K562 (cell line): ENCODE data around the gene ADGRD1. TPM values are rescaled to one million over a fixed set of nuclear protein-coding genes. Genes with fewer than 3 reads are reported as not detected.
A peak's percentile ranks its signal among the peaks of the same experiment; 100 is the strongest.

Experiments used
- C11orf30 ChIP-seq: fragments of 450-650 bp; IDR thresholded peaks from 2 replicates; pipeline ENCODE4 v1.6.1; 2016; ENCODE audit warnings: low read depth, mild to moderate bottlenecking
- CBX1 ChIP-seq: sonication (generic); IDR thresholded peaks from 2 replicates; pipeline ENCODE4 v1.6.1; 2016; ENCODE audit warnings: antibody characterized with exemption, low read depth, mild to moderate bottlenecking
- ESRRA ChIP-seq: fragments of 450-650 bp; IDR thresholded peaks from 2 replicates; pipeline ENCODE4 v1.6.1; 2014; ENCODE audit warnings: low read depth, mild to moderate bottlenecking, moderate library complexity, borderline replicate concordance
- ESRRB ChIP-seq: fragments of 250-450 bp; sonication (Bioruptor Pico); IDR thresholded peaks from 2 replicates; pipeline ENCODE4 v1.5.0; 2020; ENCODE audit warnings: mild to moderate bottlenecking, moderate library complexity, borderline replicate concordance
- EZH2 ChIP-seq: IDR thresholded peaks from 2 replicates; pipeline ENCODE4 v1.6.1; 2012; ENCODE audit warnings: low read depth, mild to moderate bottlenecking, inconsistent platforms, low read length, borderline replicate concordance
- KLF16 ChIP-seq: IDR thresholded peaks from 2 replicates; pipeline ENCODE4 v1.6.1; 2016; ENCODE audit warnings: antibody characterized with exemption
- MEIS2 ChIP-seq: fragments of 450-650 bp; IDR thresholded peaks from 2 replicates; pipeline ENCODE4 v1.6.1; 2014; ENCODE audit warnings: mild to moderate bottlenecking; ENCODE audit not compliant: partially characterized antibody
- PHTF2 ChIP-seq: fragments of 250-450 bp; sonication (Bioruptor Pico); IDR thresholded peaks from 2 replicates; pipeline ENCODE4 v1.5.0; 2021; ENCODE audit warnings: mild to moderate bottlenecking
- RBM15 ChIP-seq: fragments of 200-400 bp; formaldehyde crosslinking; IDR thresholded peaks from 2 replicates; pipeline ENCODE4 v1.6.1; 2018; ENCODE audit warnings: mild to moderate bottlenecking, low read length, moderate library complexity; ENCODE audit not compliant: insufficient read depth
- RBM34 ChIP-seq: fragments of 200-400 bp; formaldehyde crosslinking; IDR thresholded peaks from 2 replicates; pipeline ENCODE4 v1.6.1; 2018; ENCODE audit warnings: low read length, borderline replicate concordance; ENCODE audit not compliant: insufficient read depth
- SIN3A ChIP-seq, 2 experiments: fragments of 150-350 bp in 1 of 2; IDR thresholded peaks; 2 replicates each; pipeline ENCODE4 v1.6.1; 2011 to 2016; ENCODE audit warnings: borderline replicate concordance in 2 of 2, low read depth in 2 of 2, low read length in 2 of 2, mild to moderate bottlenecking in 2 of 2, moderate library complexity in 2 of 2; ENCODE audit not compliant: control insufficient read depth in 1 of 2
- SMAD4 ChIP-seq: fragments of 250-450 bp; sonication (Bioruptor Pico); conservative IDR thresholded peaks from 2 replicates; pipeline ENCODE4 v1.8.0; 2021; ENCODE audit warnings: inconsistent platforms, mild to moderate bottlenecking, moderate library complexity
- ZNF133 ChIP-seq: fragments of 250-450 bp; sonication (Bioruptor Pico); IDR thresholded peaks from 2 replicates; pipeline ENCODE4 v1.4.0; 2020; ENCODE audit warnings: mild to moderate bottlenecking
- ZNF354B ChIP-seq: fragments of 250-450 bp; sonication (Bioruptor Pico); IDR thresholded peaks from 2 replicates; pipeline ENCODE4 v1.4.0; 2020
- ZSCAN32 ChIP-seq: fragments of 450-650 bp; formaldehyde crosslinking; IDR thresholded peaks from 2 replicates; pipeline ENCODE4 v1.4.0; 2020; ENCODE audit warnings: mild to moderate bottlenecking, moderate library complexity
- polyA plus RNA-seq, 8 experiments: library from polyadenylated mRNA; depleted of rRNA in 4 of 8; stranded (reverse) in 5 of 8; unstranded in 3 of 8; fragments of >200 nt; fragmentation: Nextera tagmentation in 2 of 8; fragmentation: Illumina TruSeq in 1 of 8; extraction: Ambion mirVana in 2 of 8; extraction: Trizol in 1 of 8; gene quantifications; 2 replicates each; pipeline versions ENCODE4 v1.2.1 to v1.2.3, GENCODE V29; 2011 to 2014; ENCODE audit warnings: inconsistent platforms in 1 of 8, missing spikeins in 1 of 8
- total RNA-seq, 7 experiments: library from RNA; depleted of rRNA in 6 of 7; stranded (reverse); fragments of >200 nt in 6 of 7; fragmentation: Illumina TruSeq in 2 of 7; extraction: Trizol in 2 of 7; gene quantifications; 2 replicates each; pipeline versions ENCODE4 v1.2.1 to v1.2.3, GENCODE V29; 2011 to 2021; ENCODE audit warnings: low replicate concordance in 1 of 7
- TF ChIP-seq, protein P1 (sequence below): fragments of 450-650 bp; formaldehyde crosslinking; IDR thresholded peaks from 2 replicates; pipeline ENCODE4 v1.4.0; 2020; ENCODE audit warnings: mild to moderate bottlenecking, mixed read lengths
- TF ChIP-seq, protein P2 (sequence below): fragments of 450-650 bp; IDR thresholded peaks from 2 replicates; pipeline ENCODE4 v1.6.1; 2016; ENCODE audit warnings: low read depth
- TF ChIP-seq, protein P3 (sequence below): fragments of 450-650 bp; IDR thresholded peaks from 2 replicates; pipeline ENCODE4 v1.6.1; 2017; ENCODE audit warnings: antibody characterized with exemption

ADGRD1 gene
- total and polyA plus RNA-seq, 9 of the 15 experiments (the other 6 are each of a cell fraction or from before 2014, with no cell fraction given), result 1.7 to 11.7 (median 3.3) TPM

DNA sequence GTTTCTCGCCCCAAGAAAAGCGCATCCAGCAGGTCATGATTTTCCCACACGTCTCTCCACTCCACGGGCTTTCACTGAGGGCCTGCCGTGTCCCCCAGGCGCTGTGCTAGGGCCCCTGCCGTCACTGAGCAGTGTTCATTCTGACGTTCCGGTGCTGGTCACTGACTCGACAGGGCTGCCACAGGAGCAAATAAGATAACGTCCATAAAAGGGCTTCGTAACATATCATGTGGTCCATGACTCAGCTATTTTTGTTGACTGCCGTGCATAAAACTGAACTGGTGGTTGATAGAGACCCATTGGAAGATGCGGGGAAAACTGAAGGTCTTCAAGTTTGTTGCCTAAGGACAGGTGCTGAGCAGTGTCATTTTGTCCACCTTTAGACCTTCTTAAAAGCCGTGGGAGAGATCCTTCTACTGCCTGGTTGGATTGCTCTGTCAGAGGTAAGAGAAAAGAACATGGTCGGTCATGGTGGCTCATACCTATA is 46.3 kb downstream of the ADGRD1 start (continued):
- no peak for TF ChIP-seq RBM15
- TF ChIP-seq KLF16, result no peak
- TF ChIP-seq, protein P1, sequence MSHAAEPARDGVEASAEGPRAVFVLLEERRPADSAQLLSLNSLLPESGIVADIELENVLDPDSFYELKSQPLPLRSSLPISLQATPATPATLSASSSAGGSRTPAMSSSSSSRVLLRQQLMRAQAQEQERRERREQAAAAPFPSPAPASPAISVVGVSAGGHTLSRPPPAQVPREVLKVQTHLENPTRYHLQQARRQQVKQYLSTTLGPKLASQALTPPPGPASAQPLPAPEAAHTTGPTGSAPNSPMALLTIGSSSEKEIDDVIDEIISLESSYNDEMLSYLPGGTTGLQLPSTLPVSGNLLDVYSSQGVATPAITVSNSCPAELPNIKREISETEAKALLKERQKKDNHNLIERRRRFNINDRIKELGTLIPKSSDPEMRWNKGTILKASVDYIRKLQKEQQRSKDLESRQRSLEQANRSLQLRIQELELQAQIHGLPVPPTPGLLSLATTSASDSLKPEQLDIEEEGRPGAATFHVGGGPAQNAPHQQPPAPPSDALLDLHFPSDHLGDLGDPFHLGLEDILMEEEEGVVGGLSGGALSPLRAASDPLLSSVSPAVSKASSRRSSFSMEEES (CRISPR knock-in tag), result no peak; the same call in 1 of the 2 replicates
- TF ChIP-seq, protein P2, sequence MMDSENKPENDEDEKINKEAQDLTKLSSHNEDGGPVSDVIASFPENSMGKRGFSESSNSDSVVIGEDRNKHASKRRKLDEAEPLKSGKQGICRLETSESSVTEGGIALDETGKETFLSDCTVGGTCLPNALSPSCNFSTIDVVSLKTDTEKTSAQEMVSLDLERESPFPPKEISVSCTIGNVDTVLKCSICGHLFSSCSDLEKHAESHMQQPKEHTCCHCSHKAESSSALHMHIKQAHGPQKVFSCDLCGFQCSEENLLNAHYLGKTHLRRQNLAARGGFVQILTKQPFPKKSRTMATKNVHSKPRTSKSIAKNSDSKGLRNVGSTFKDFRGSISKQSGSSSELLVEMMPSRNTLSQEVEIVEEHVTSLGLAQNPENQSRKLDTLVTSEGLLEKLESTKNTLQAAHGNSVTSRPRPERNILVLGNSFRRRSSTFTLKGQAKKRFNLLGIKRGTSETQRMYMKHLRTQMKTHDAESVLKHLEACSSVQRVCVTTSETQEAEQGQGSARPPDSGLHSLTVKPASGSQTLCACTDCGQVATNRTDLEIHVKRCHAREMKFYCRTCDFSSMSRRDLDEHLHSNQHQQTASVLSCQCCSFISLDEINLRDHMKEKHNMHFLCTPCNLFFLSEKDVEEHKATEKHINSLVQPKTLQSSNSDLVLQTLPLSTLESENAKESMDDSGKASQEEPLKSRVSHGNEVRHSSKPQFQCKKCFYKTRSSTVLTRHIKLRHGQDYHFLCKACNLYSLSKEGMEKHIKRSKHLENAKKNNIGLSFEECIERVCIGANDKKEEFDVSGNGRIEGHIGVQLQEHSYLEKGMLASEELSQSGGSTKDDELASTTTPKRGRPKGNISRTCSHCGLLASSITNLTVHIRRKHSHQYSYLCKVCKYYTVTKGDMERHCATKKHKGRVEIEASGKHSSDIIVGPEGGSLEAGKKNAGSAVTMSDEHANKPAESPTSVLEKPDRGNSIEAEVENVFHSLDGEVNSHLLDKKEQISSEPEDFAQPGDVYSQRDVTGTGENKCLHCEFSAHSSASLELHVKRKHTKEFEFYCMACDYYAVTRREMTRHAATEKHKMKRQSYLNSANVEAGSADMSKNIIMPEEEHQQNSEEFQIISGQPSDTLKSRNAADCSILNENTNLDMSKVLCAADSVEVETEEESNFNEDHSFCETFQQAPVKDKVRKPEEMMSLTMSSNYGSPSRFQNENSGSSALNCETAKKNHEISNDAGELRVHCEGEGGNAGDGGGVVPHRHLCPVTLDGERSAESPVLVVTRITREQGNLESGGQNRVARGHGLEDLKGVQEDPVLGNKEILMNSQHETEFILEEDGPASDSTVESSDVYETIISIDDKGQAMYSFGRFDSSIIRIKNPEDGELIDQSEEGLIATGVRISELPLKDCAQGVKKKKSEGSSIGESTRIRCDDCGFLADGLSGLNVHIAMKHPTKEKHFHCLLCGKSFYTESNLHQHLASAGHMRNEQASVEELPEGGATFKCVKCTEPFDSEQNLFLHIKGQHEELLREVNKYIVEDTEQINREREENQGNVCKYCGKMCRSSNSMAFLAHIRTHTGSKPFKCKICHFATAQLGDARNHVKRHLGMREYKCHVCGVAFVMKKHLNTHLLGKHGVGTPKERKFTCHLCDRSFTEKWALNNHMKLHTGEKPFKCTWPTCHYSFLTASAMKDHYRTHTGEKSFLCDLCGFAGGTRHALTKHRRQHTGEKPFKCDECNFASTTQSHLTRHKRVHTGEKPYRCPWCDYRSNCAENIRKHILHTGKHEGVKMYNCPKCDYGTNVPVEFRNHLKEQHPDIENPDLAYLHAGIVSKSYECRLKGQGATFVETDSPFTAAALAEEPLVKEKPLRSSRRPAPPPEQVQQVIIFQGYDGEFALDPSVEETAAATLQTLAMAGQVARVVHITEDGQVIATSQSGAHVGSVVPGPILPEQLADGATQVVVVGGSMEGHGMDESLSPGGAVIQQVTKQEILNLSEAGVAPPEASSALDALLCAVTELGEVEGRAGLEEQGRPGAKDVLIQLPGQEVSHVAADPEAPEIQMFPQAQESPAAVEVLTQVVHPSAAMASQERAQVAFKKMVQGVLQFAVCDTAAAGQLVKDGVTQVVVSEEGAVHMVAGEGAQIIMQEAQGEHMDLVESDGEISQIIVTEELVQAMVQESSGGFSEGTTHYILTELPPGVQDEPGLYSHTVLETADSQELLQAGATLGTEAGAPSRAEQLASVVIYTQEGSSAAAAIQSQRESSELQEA, result no peak
- no peak for TF ChIP-seq PHTF2 (CRISPR knock-in tag)
- peak; percentile 55; the same call in 1 of the 2 replicates for TF ChIP-seq ZNF354B
- TF ChIP-seq ESRRA, result peak; percentile 62; the same call in 1 of the 2 replicates
- no peak for TF ChIP-seq RBM34
- no peak for TF ChIP-seq ZNF133 (CRISPR knock-in tag)
- peak; percentile 34; the same call in 1 of the 2 replicates for TF ChIP-seq CBX1
- peak; percentile 99 for TF ChIP-seq C11orf30
- no peak for TF ChIP-seq EZH2
- peak; percentile 58 for TF ChIP-seq MEIS2
- TF ChIP-seq, protein P3, sequence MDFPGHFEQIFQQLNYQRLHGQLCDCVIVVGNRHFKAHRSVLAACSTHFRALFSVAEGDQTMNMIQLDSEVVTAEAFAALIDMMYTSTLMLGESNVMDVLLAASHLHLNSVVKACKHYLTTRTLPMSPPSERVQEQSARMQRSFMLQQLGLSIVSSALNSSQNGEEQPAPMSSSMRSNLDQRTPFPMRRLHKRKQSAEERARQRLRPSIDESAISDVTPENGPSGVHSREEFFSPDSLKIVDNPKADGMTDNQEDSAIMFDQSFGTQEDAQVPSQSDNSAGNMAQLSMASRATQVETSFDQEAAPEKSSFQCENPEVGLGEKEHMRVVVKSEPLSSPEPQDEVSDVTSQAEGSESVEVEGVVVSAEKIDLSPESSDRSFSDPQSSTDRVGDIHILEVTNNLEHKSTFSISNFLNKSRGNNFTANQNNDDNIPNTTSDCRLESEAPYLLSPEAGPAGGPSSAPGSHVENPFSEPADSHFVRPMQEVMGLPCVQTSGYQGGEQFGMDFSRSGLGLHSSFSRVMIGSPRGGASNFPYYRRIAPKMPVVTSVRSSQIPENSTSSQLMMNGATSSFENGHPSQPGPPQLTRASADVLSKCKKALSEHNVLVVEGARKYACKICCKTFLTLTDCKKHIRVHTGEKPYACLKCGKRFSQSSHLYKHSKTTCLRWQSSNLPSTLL, result no peak
- no peak for TF ChIP-seq SIN3A (IDR thresholded peaks at IDR 0.05; ENCODE audit: borderline replicate concordance in 2 of 2, control insufficient read depth in 1 of 2, low read depth in 2 of 2, low read length in 2 of 2)
- peak; percentile 84 for TF ChIP-seq SMAD4 (CRISPR knock-in tag)
- TF ChIP-seq ZSCAN32 (CRISPR knock-in tag), result no peak
- no peak for TF ChIP-seq ESRRB
